DMS153 (cell line): Measurements from ENCODE around the gene PEX10.
"Not testable (repeated sequence)": the region's sequence is repeated elsewhere in the genome, so short reads cannot be mapped to it uniquely, and the experiment has no call there.

Source experiments
- DNase-seq: peaks from one replicate; lab custom pipeline; 2025; lab: John Stamatoyannopoulos, UW

PEX10 gene

GRCh38 chr1:2443277-2444137 is 31.1 kb upstream of the PEX10 start:
- no peak for DNase-seq

GRCh38 chr1:2442661-2443060 is 30.3 kb upstream of the PEX10 start:
- no peak for DNase-seq

- no peak for DNase-seq
Measured at GRCh38 chr1:2441746-2442145, 29.4 kb upstream of the PEX10 start.

- not testable (repeated sequence) for DNase-seq
Measured at GRCh38 chr1:2440346-2440745, 28.0 kb upstream of the PEX10 start.

GRCh38 chr1:2439369-2439768 is 27.0 kb upstream of the PEX10 start:
- DNase-seq: no peak

- no peak for DNase-seq
Measured at GRCh38 chr1:2438641-2439040, 26.3 kb upstream of the PEX10 start.

- DNase-seq: peak; percentile 60
Measured at GRCh38 chr1:2438038-2438437, 25.7 kb upstream of the PEX10 start.

- DNase-seq: no peak
Measured at GRCh38 chr1:2437617-2438016, 25.3 kb upstream of the PEX10 start.

- no peak for DNase-seq
Measured at GRCh38 chr1:2436876-2437275, 24.5 kb upstream of the PEX10 start.

GRCh38 chr1:2435746-2436355 is 23.5 kb upstream of the PEX10 start:
- DNase-seq: no peak

- DNase-seq: no peak
Measured at GRCh38 chr1:2435091-2435490, 22.7 kb upstream of the PEX10 start.

GRCh38 chr1:2433936-2434655 is 21.7 kb upstream of the PEX10 start:
- DNase-seq: no peak

GRCh38 chr1:2433196-2433595 is 20.8 kb upstream of the PEX10 start:
- DNase-seq: no peak

GRCh38 chr1:2432441-2432844 is 20.1 kb upstream of the PEX10 start:
- DNase-seq: no peak

- DNase-seq: no peak
Measured at GRCh38 chr1:2431518-2431917, 19.2 kb upstream of the PEX10 start.

GRCh38 chr1:2431103-2431502 is 18.7 kb upstream of the PEX10 start:
- no peak for DNase-seq

- DNase-seq: no peak
Measured at GRCh38 chr1:2430592-2430973, 18.2 kb upstream of the PEX10 start.

- DNase-seq: no peak
Measured at GRCh38 chr1:2429780-2430591, 17.6 kb upstream of the PEX10 start.

- DNase-seq: no peak
Measured at GRCh38 chr1:2428490-2428889, 16.1 kb upstream of the PEX10 start.

- no peak for DNase-seq
Measured at GRCh38 chr1:2427976-2428375, 15.6 kb upstream of the PEX10 start.

GRCh38 chr1:2427051-2427450 is 14.7 kb upstream of the PEX10 start:
- DNase-seq: no peak

GRCh38 chr1:2426540-2426939 is 14.2 kb upstream of the PEX10 start:
- DNase-seq: no peak
